HG03520 (cell line): ENCODE data around the gene MICAL3.
A peak's percentile ranks its signal among the peaks of the same experiment; 100 is the strongest.

ENCODE experiments used
- ATAC-seq: cut with Tn5 transposase; IDR thresholded peaks from one replicate; pipeline ENCODE4 v1.9.1; 2021; ENCODE audit warnings: mild to moderate bottlenecking, moderate library complexity; ENCODE audit not compliant: unreplicated experiment

The MICAL3 gene

DNA sequence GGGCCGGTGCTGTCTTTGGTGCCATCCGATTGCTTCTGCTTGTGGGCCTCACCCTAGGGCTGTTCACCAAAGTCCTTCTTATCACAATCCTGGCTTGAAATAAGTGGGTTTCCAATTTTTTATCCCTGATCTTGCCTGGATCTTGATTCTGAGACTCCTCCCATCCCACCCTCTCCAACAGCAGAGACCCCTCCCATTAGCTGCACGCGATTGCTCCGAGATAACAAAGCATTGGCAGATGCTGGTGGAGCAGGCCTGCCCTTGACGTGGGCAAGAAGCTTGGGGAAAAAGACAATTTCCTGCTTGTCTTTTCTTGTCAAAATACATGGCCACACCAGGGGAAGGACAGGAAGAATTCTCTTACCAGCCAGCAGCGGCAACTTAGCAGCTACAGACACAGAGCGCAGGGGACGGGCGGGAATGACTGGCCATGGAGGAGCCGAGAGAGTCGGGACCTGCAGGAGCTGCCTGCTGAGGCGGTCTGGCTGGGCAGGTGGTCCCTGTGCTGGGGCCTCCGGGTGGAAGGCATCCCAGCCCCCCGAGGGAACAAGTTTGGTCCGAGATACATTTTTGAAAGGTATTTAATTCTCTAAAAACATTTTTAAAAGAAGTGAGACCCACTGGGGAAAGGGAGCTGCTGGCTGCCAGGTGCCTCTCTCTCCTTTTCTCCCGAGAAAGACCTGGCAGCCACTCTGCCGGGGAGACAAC is 240.4 kb downstream of the MICAL3 start:
- no peak for ATAC-seq

DNA sequence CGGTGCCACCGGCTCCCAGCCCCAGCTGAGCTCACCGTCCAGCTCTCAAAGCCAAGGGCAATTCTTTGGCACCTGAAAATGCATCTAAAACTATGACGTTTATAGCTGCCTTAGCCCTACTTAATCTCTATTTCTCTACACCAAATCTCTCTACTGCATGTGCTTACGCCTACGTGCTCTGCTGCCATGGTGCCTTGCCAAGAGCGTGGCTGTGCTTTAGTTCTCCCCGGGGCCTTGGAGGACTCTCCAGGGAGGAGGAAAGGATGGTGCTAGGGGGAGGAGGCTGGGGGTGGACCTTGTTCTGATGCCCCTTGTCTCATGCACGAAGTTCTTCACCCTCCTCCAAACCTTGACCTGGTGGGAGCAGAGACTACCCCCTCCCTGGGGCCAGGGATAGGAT is 241.0 kb downstream of the MICAL3 start:
- ATAC-seq = no peak

DNA sequence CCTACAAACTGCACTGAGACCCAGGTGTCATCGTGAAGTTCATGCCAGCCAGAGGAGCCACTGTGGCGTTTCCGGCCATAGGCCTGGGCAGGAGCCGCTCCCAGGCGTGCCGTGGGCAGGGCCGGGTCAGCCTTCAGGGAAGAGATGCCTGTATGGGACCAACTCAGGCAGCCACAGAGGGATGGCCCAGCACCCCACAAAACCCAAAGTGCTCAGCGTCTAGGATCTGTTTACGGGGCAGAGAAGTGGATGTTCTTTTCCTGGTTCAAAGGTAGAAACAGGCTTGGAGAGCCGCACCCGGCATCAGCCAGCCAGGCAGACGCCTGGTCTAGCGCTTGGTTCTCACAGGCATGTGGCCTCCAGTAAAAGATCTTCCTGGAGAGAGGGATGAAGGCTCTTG is 241.7 kb downstream of the MICAL3 start:
- no peak for ATAC-seq

DNA sequence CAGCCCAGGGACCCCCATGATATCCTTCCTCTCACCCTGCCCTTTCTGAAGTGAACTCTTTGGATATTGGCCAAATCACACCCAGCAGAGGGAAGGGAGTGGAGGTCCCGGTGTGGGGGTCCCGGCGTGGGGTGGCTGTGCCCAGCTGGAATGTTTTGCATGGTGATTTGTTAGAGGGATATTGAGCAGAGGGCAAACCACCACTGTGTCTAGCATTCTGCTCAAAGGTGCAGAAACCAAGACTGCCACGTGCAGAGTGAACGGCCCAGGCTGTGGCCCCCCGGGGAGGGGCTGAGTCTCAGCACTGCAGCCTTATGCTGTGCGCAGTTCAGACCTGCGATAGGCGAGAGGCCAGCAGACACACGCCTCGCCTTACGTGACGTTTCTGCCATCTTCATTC is 242.2 kb downstream of the MICAL3 start:
- no peak for ATAC-seq

DNA sequence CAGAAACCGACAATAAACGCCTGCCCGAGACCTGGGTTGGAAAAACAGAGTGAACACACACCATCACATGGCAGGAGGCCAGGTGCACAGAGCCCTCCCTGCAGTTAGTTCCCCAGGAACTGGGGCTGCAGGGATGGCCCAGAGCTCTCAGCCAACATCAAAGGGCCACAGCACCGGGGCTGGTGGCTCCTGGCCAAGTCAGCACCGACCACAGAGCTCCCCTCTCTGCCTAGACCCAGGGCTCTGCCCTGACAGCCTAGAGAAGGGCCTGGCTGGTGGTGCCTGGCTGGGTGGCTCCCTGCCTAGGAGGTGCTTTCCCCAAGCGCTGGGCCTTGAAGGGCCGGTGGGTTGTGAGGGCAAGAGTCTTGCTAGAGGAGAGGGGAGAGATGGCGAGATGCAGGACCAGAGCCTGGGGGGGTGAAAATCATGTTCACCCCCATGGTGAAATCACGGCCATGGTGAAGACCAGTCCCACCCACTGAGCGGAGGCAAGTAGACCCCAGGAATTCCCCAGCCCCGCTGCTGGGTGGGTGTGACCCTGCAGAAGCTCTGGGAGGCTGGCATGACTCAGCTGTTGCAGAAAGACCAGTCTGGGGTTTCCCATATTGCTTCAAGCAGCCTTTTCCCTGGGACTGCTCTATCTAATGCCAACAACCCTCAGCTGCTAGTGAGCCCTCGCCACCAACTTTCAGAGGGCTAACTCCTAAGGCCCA is 242.9 kb downstream of the MICAL3 start:
- ATAC-seq = no peak

DNA sequence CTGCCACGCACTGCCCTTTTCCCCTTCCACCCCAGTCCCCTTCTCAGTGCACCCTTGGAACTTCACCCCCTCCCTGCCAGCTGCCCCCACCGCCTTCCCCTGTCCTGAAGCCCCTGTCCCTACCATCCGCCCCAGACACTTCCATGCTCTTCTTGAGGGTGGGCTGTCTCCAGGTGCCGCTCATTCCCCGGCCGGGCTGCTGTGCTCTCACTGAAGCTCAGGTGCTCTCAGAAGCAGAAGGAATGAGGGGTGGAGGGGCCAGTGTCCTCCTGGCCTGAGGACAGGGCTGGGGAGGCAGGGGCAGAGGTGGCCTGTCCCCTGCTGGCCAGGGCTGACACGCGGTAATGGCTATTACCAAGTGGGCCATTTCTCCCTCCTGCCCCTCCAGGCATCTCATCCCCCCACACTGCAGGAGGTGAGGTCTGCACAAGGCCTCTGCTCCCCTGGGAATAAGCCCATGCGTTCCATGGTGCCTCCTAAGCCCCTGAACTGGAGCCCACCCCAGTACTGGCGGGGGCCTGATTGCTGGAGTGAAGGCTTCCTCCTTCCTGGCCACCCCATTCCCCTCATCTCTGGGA is 243.5 kb downstream of the MICAL3 start:
- no peak for ATAC-seq

DNA sequence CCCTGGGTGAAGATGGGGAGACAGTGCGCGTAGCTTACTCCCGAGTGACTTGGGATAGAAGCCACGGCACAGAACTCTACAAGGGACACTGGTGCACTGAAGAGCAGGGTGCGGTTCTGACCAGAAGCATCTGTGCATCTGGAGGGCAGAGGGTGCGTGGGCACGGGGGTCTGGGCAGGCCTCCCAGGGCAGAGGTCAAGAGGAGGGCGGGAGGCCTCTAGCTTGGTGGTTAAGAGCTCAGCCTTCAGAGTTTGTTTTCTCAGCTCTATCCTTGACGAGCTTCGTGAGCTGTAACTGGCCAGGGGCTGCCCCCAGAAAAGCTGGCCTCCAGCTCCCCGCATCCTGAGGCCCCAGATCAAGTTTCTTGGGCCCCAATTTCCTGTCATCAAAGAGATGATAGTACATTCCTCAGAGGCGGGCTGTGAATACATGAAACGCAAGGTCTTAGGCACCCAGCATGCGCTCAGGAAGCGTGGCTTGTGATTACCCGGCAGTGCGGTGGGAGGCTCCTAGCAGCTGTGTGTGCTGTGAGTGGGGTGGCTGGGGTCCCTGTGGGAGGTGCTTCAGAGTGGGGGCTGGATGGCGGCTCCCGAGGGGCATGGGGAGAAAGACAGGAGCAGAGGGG is 244.1 kb downstream of the MICAL3 start:
- no peak for ATAC-seq

DNA sequence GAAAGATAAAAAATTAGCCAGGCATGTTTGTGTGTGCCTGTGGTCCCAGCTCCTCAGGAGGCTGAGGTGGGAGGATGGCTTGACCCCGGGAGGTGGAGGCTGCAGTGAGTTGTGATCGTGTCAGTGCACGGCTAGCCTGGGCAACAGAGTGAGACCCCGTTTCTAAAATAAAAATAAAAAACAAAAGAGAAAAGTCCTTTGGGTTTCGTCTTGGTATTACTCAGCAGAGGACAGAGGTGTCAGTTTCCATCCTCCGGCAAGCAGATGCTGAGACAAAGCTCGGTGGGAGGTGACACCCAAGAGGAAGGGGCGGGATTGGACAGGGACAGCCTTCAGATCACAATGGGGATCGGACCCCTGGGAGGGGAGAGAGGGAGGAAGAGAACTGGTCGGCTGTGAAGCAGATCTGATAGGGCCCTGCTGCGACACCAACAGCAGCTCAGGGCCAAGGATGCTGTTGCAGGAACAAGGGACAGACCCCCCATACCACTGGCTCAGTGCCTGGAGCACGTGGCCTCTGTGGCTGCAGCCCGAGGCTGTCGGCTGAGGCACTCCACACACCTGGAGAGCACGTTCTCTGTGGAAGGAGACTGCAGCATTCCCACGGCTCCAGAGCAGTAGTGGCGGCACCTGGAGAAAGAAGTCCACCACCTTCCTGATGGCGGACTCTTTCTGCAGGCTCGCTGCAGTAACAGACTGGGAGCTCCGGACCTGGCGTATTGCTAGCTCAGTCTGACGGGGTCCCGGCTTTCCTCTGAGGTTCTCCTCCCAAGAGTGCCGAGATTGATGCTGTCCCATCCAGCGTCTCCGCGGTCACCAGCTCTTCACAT is 244.9 kb downstream of the MICAL3 start:
- peak; percentile 42 for ATAC-seq

DNA sequence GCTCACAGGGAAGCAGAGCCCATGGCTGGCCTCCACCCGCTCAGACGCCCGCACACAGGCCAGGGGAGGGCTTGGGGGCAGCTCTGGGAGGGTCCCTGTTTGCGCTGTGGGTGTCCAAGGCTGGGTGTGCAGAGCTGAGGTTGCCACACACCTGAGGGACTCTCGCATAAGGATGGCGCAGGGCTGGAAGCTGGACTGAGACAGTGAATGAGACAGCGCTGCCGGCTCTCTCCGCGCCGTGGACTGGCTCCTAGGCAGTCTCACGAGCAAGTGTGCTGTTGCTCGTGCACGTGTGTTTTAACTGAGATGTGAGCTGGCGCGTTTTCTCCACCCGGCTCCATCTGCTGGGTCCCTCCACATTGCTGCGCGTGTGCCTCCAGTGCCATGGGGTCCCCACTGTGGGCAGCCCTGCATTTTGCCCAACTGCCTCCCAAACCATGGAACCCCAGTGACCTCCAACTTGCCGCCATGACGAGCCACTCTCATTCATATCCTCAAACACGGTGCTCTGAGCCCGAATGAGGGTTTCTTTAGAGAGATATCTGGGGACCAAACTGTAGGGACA is 245.9 kb downstream of the MICAL3 start:
- no peak for ATAC-seq

DNA sequence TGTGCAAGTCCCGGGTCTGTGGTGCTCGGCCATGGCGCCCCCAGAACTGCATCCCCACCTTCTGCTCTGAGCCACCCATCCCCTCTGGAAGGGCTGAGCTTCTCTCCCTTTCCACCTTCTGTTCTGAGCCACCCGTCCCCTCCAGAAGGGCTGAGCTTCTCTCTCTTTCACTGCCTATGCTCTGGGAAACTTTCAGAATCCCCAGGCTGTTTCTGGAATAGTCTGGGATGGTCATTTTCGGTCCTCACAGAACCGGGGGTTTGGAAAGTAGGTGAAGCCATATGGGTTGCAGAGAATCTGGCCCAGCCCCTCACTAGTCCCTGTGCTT is 246.7 kb downstream of the MICAL3 start:
- no peak for ATAC-seq

DNA sequence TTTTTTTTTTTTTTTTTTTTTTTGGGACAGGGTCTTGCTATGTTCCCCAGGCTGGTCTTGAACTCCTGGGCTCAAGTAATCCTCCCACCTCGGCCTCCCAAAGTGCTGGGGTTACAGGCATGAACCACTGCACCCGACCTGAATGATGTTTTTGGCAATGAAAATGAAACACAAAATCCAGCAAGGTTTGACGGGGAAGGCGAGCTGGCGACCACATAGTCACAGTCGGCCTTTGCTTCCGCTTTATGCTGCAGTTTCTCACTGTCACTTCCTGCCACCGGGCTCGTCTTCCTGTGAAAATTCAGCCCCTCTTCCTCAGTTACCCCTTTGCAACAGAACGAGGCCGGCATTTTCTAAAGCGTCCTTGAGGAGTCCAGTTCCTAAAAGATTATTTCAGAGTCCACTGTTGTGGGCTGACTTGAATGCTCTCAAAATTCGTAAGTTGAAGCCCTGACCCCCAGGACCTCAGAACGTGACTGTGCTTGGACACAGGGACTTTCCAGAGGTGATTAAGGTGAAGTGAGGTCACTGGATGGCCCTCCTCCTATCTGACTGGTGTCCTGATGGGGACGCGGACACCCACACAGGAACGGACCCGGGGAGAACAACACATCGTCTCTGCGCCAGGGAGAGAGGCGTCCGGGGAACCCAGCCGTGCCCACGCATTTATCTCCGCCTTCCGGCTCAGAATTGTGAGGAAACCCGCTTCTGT is 247.2 kb downstream of the MICAL3 start:
- no peak for ATAC-seq

DNA sequence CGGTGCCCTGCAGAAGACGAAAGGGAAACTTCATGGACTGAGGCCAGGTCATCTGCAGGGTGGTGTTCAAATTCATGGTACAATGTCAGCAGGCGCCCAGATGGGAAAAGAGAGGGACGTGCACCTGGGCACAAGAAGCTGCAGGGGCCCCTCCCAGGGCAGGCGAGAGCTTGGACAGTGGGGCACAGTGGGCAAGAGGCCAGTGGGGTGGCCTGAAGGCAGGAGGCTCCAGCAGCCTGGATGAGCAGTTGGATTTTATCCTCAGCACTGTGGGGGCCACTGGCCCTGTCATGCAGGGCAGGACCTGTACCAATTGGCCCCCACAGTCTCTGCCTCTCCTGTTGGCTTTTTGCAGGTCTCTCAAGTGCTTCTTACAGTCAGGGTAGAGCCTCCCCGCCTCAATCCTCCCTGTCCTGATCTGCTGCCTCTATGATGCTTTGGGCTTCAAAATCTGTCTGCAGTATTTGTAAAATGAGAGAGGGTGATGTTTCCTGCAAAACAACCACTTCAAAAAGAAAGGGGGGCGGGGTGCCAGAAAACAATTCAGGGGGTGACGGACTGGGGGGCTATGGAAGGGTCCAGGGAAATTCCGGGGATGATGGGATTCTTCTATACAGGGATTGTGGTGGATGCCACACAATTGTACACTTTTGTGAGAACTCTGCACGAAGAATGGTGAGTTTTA is 248.4 kb downstream of the MICAL3 start:
- ATAC-seq = no peak

DNA sequence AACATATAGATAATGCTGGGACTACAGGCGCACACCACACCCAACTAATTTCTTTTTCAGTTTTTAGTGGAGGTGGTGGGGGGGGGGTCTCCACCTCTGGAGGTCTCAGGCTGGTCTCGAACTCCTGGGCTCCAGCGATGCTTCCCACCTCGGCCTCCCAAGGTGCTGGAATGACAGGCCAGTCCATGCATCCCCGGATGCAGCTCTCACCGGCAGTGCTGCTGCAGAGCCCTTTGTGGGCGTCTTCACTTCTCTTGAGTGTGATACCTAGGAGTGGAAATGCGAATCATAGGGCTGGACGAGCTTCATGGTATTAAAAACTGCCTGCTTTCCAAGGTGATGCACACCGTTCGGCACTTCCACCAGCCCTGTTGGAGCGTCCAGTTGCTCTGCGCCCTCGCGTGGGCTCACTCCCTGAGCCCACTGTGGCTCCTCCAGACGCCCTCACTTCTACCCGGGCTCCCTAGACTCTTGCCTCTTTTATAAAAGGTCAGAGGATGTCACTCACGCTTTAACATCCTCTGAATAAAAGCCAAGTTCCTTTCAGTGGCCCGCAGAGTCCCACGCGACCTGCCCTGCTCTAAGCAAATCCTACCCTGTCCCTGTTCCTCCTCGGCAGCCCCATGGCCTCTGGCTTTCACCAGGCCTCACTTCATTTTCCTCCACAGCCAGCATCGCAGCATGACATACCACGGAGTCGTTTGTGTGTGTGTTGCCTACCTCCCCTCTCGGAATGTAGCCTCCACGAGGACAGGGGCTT is 249.3 kb downstream of the MICAL3 start:
- ATAC-seq = no peak

DNA sequence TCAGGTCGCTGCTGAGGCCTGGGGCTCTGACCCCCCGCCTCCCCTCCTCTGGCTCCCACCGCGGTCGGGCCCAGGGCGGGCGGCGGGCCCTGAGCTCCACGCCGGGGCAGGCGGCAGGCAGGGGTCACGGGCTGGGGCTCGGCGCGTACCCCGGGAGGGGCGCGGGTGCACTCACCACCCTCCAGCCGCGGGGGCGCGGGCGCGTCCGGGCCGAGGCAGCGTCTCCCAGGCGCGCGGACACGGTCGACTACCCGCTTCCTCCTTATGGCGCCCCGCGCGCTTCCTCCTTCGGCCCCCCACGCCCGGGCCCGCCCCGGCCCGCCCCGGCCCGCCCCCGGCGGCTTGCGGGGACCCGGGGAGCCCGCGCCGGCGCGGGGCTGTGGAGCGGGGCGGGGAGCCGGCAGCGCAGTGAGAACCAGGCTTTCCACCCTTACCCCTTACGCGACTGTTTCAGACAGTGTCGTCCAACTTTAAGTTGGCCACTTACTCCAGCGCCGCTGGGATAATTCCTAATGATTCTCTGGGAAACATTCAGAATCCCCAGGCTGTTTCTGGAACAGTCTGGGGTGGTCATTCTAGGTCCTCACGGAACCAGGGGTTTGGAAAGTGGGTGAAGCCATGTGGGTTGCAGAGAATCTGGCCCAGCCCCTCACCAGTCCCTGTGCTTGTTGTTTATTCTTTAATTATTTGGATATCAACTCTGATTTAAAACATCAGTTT is 250.0 kb downstream of the MICAL3 start, which contains the start of gene BID:
BID (minus strand) TSS at position 264 of the 720 bp plus-strand sequence. CDS start 24,353 bp downstream, outside the sequence.
- ATAC-seq = no peak

DNA sequence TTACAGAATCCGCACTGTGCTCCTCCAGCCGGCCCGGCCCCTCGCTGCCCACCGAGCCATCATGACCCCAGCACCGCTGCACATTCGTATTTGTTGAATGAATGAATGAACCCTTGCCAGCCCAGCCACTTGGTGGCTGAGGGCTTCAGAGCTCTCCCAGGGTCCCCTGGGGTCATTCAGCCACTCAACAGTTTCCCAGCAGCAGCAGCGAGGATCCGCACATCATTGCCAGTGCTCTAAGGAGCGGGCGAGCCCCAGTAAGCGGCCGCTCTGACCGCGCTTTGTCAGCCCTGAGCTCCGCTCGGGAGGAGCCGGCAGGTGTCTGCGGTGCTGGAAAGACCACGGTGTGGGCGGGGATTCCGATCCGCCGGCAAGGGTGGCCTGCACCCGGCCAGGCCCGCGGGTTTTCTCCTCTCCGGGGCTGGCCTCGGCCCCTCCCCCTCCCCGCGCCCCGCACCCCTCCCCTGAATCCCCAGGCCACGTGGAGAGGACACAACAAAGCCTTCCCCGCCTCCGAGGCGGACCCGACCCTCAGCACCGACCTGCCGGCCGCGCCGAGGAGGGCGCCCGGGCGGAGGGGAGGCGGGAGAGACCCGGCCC is 250.7 kb downstream of the MICAL3 start:
- ATAC-seq = no peak

DNA sequence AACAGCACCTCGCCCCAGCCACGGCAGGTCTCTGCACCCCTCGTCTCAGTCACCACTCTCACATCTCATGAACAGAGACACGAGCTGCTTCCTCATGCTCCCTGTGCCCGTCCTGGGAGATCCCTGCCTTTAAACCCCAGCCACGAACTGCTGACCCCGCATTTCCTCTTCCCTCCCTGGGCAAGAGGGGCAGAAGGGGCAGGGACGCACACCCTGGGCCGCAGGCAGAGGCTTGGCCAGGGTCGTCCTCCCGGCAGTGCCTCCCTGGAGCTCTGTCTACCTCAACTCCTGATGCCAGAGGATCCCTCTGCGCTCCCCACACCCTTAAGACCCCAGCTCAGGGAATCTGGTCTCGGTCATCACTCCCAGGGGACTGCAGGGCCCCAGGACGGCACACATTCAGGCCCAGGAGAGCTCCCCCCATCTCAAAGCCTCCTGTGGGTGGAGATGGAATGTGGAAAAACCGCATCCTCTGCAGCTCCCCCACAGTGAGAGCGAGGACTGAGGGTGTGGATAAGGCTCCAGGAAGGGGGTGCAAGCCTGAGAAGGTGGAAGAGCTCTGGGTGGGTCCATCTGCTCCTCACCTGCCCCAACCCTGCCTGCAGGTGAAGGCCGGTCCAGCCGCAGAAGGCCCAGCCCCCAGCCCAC is 251.3 kb downstream of the MICAL3 start:
- ATAC-seq = no peak
